Measurements from ENCODE around the gene TSGA10.

TSGA10 gene

GRCh38 chr2:99187011-99187410 lies 32.3 kb upstream of the TSGA10 start:
- no peak for DNase-seq (ENCODE audit: extremely low read depth, low read depth)

GRCh38 chr2:99184811-99185210 lies 30.1 kb upstream of the TSGA10 start:
- DNase-seq (ENCODE audit: extremely low read depth, low read depth), result no peak
- TF ChIP-seq, protein P1, sequence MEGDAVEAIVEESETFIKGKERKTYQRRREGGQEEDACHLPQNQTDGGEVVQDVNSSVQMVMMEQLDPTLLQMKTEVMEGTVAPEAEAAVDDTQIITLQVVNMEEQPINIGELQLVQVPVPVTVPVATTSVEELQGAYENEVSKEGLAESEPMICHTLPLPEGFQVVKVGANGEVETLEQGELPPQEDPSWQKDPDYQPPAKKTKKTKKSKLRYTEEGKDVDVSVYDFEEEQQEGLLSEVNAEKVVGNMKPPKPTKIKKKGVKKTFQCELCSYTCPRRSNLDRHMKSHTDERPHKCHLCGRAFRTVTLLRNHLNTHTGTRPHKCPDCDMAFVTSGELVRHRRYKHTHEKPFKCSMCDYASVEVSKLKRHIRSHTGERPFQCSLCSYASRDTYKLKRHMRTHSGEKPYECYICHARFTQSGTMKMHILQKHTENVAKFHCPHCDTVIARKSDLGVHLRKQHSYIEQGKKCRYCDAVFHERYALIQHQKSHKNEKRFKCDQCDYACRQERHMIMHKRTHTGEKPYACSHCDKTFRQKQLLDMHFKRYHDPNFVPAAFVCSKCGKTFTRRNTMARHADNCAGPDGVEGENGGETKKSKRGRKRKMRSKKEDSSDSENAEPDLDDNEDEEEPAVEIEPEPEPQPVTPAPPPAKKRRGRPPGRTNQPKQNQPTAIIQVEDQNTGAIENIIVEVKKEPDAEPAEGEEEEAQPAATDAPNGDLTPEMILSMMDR (IDR thresholded peaks at IDR 0.05; ENCODE audit: low read depth, low read length), result no peak

More at GRCh38 chr2:99187011-99187410, 32.3 kb upstream of the TSGA10 start:
- TF ChIP-seq, protein P1 (IDR thresholded peaks at IDR 0.05; ENCODE audit: low read depth, low read length), result no peak

GRCh38 chr2:99183025-99183424 lies 28.3 kb upstream of the TSGA10 start:
- DNase-seq (ENCODE audit: extremely low read depth, low read depth), result no peak
- TF ChIP-seq, protein P1 (IDR thresholded peaks at IDR 0.05; ENCODE audit: low read depth, low read length), result no peak

- TF ChIP-seq, protein P1 (IDR thresholded peaks at IDR 0.05; ENCODE audit: low read depth, low read length), result no peak
- no peak for DNase-seq (ENCODE audit: extremely low read depth, low read depth)
Measured at GRCh38 chr2:99181624-99182000, 26.9 kb upstream of the TSGA10 start.

DNA sequence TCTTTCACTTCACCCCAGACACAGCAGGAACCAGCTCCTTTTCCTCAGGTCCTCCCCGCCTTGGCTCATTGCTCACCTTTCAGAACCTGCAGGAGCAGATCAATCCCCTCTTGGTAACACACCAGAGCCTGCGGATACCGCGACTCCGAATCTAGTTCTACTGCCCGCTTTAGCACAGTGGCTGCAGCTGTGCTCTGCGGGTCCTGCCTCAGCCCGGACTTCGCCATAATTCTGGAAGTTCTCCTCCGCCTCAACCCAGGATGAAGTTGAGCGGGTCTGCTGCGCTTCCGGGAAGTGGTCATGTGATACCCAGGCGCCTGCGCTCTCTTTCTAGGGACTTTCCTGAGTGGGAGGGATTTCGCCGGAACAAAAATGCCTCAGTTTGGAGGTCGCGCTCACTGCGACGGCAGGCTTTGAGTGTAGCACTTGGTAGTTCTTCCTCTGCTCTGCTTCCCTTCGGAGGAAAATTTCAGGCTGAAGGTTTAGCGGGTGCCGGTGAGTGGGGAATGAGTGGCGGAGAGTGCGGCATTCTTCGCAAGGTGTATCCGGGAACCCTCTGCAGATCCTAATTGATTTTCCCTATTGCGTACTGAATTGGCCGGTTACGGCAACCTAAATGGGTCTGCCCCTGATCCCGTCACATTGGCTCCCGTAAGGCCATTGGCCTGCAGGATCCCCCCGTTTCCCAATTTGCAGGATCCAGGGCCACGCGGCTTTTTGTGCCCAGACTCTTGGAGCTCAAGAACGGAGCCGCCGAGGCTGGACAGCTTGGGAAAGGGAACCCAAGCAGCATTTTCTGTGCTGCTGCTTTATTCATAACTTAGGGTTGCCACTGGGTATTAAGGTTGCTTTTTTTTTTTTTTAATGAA lies 26.2 kb upstream of the TSGA10 start, which contains the start of the genes MITD1 and MRPL30:
TSS of gene MITD1 (minus strand) at position 304 of the 869 bp plus-strand sequence. CDS start at position 227, 77 bp downstream.
TSS of gene MRPL30 (plus strand) at position 430 of the 869 bp plus-strand sequence. CDS start 5,020 bp downstream, outside the sequence.
- DNase-seq (ENCODE audit: extremely low read depth, low read depth), result peak; percentile 88
- TF ChIP-seq, protein P1 (IDR thresholded peaks at IDR 0.05; ENCODE audit: low read depth, low read length), result no peak

DNA sequence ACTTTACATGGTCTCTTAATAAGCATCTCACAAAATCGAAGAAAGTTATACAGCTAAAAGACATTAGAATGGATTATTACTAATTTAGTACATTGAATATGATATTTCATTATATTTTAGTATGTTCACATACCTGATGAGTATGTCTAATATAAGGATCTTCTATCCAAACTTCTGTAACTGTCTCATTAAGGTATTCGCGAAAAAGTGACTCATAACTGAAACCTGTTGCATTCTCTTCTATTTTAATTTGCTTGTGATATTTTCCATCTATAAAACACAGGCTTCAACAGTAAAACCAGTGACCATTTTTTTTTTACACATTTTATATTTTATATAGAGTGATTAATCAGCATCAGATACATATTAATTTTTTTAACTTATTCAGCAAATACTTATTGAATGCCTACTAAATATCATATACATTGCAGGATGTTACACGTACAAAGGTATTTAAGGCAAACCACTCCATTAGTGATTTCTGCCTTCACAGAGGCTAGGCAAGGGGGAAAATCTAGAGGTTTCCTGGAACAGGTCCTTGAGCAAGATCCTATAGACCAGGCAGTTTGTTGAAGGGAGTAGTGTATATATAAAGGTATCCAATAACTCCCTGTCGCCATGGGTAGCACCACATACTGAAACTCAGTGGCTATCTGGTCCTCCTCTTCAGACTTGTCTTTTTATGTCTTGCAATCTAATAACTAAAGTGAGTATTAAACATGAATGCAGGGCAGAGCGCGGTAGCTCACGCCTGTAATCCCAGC lies 16.8 kb upstream of the TSGA10 start:
- TF ChIP-seq, protein P1 (IDR thresholded peaks at IDR 0.05; ENCODE audit: low read depth, low read length), result no peak
- no peak for DNase-seq (ENCODE audit: extremely low read depth, low read depth)

DNA sequence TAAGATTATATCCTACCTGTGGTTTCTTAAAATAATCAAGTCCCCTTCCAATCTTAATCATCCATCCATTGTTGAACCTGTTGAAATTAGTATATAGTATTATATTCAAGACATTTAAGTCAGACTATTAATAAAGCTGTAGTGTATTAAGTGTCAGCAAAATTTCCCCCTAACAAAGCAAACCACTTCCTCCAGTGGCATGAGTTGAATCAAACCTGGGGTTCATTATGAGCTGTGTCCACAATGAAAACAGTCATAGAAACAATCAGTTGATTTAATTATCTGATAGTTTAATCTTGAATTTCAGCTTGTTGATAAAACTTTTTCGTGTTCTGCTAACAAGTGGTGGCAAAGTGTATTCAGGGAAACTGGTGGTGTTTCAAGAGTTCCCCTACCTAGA lies 14.8 kb upstream of the TSGA10 start:
- no peak for DNase-seq (ENCODE audit: extremely low read depth, low read depth)
- TF ChIP-seq, protein P1 (IDR thresholded peaks at IDR 0.05; ENCODE audit: low read depth, low read length), result no peak
